GM20000 (cell line): ENCODE results near the gene SPATA13.

Experiments used
- DNase-seq: peaks from one replicate; pipeline ENCODE4 v3.0.0; 2012; ENCODE audit warnings: low spot score
- TF ChIP-seq, protein P1 (sequence below): IDR thresholded peaks from 2 replicates; pipeline ENCODE4 v1.5.1; 2012; ENCODE audit warnings: mild to moderate bottlenecking, control low read depth; ENCODE audit errors: extremely low read depth, missing control alignments

The SPATA13 gene

DNA sequence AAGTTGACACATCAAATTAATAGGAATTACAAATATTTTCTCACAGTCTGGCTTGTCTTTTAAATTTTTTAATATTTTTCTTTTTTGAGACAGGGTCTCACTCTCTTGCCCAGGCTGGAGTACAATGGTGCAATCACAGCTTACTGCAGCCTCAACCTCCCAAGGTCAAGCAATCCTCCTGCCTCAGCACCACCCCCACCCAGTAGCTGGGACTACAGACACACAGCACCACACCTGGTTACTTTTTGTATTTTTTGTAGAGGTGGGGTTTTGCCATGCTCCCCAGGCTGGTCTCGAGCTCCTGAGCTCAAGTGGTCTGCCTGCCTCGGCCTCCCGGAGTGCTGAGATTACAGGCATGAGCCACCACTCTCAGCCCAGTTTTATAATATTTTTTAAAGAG, 72.0 kb downstream of the SPATA13 start:
- TF ChIP-seq, protein P1, sequence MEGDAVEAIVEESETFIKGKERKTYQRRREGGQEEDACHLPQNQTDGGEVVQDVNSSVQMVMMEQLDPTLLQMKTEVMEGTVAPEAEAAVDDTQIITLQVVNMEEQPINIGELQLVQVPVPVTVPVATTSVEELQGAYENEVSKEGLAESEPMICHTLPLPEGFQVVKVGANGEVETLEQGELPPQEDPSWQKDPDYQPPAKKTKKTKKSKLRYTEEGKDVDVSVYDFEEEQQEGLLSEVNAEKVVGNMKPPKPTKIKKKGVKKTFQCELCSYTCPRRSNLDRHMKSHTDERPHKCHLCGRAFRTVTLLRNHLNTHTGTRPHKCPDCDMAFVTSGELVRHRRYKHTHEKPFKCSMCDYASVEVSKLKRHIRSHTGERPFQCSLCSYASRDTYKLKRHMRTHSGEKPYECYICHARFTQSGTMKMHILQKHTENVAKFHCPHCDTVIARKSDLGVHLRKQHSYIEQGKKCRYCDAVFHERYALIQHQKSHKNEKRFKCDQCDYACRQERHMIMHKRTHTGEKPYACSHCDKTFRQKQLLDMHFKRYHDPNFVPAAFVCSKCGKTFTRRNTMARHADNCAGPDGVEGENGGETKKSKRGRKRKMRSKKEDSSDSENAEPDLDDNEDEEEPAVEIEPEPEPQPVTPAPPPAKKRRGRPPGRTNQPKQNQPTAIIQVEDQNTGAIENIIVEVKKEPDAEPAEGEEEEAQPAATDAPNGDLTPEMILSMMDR = no peak

DNA sequence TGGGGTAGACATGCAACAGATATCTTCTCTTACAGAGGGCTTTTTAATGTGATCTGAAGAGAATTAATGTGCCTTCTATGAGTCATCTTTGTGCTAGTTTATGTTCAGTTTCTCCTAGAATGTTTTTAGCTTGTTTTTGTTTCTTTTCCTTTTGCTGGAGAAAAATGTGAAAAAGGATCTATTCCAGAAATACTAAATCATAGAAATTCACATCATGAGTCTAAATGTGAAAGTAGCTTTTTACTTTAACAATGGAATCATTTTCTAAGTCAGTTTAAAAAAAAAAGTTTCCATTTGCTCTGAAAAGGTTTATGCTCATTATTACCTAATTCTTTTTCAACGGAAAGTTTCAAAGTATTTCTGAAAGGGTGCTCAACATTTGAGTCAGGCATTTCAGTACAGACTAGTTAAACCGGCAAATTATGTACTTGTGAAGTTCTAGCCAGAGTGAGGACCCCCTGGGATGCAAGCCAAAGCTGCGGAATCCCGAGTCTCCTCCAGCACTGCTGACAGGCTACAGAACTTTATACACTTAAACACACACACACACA, 72.9 kb downstream of the SPATA13 start:
- TF ChIP-seq, protein P1 = no peak
- DNase-seq = no peak

More for the DNA sequence above, 72.0 kb downstream of the SPATA13 start:
- no peak for DNase-seq

DNA sequence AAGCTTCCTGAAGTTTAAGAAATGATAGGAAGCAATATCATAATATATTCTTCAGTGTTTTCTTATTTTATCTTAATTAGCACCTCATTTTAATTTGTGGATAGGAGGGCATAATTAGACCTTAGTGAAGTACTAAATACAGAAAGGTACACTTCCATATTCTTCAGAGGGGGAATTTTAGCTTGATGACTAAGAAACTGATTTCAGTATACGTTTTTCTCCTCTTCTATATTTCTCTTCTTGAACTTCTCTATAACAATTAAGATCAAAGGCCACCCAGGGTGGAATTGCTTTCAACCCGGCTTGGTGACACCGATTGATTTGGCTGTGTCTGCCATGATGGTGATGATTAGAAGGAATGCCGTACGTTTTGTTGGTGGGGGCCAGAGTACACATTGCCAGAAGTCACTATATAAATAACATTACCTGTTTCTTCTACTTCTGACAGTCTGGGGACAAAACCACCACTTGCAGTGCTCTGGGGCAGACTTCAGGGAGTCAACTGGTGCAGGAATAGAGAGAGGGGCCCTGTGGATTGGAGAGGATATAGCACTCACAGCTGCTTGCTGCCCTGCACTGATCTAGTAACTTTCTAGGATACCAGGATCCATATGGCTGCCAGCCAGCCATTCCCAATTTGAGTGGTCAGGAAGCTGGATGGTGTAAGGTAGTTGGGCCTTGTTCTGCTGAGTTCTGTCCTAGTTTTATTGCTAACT, 73.8 kb downstream of the SPATA13 start:
- TF ChIP-seq, protein P1 = no peak
- DNase-seq = no peak

DNA sequence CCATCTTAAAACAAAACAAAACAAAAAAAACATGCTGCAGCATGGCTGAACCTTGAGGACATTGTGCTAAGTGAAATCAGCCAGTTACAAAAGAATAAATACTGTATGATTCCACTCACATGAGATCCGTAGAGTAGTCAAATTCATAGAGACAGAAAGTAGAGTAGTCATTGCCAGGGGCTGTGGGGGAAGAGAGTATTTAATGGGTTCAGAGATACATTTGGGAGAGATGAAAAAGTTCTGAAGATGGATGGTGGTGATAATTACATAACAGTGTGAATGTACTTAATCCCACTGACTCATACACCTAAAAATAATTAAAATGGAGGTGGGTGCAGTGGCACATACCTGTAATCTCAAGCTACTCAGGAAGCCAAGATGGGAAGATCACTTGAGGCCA, 76.8 kb downstream of the SPATA13 start:
- no peak for DNase-seq
- TF ChIP-seq, protein P1 = no peak

DNA sequence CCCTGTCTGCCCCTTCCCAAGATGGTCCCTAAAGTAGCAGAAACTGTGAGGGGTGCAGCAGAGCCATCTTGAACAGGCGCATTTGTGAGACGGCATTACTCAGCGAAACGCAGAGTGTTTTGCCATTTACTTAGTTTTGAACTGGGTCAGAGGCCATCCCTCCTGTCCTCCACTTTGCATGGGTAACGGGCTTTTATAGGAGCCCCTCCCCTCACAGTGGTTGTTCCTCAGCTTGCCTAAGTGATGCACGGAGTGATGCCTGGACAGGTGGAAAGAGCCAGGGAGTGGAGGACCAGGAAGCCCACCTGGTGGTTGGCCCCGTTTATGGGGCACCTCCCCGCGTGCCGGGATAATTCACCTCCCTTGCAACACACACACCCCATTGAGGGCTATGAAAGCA, 80.8 kb downstream of the SPATA13 start:
- DNase-seq = no peak
- TF ChIP-seq, protein P1 = no peak

DNA sequence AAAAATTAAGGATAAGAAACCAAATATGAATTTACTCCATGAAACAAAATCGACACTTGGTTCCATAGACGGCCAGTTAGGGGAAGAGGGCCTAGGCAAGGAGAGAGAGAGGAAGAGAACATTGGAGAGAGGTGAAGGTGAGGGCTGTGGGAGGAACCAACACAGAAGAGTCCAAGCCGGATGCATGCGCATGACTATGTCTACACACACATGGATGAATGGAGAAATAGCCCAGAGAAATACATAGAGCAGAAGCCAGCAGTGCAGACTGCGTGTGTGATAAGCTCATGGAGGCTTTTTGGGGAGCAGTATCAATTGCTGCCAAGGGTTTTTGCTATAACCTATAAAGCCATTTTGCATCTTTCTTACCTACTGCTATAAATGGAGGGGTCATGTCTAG, 81.6 kb downstream of the SPATA13 start:
- TF ChIP-seq, protein P1 = no peak
- DNase-seq = no peak

DNA sequence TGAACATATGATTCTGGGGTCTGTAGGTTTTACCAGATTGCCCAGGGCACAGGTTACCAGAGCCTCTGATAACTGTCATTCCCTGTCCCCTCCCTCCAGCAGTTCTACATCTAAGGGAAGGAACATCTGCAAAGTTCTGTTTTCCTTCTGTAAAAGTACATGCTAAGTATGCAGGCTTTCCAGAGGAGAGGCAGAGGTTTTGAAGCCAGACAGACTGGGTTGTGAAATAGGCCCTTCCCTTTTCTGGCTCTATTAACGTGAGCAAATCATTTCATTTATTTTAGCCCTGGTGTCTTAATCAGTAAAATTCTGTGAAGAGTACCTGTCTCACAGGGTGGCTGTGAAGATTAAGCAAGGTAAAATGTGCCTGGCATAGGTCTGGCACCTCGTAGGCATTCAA, 82.8 kb downstream of the SPATA13 start:
- TF ChIP-seq, protein P1 = no peak
- no peak for DNase-seq
